OCI-LY3 (cell line): ENCODE measurements around the gene POU2AF2.

Source experiments
- H2AFZ ChIP-seq: fragments of 200-600, 300-600 bp; shearing (Covaris generic); 2 replicates; pipeline ENCODE4 v1.6.0; 2014; ENCODE audit warnings: antibody characterized with exemption, low read depth, low read length
- H3K27ac ChIP-seq: fragments of 200-600, 300-600 bp; sonication (generic); 2 replicates; pipeline ENCODE4 v1.5.1; 2014; ENCODE audit warnings: mild to moderate bottlenecking, low read length, moderate library complexity, mixed read lengths
- H3K27me3 ChIP-seq: fragments of 200-600, 300-600 bp; sonication (generic); 2 replicates; pipeline ENCODE4 v1.6.1; 2014; ENCODE audit warnings: low read depth, low read length, mixed read lengths
- H3K36me3 ChIP-seq: fragments of 200-600, 300-600 bp; sonication (generic); replicated peaks from 2 replicates; pipeline ENCODE3; 2014; ENCODE audit warnings: low read depth, low read length, mixed read lengths
- H3K4me1 ChIP-seq: fragments of 300-600, 200-600 bp; sonication (generic); 2 replicates; pipeline ENCODE4 v1.6.1; 2014; ENCODE audit warnings: low read length, mixed read lengths
- H3K4me2 ChIP-seq: fragments of 200-600, 300-600 bp; sonication (generic); 2 replicates; pipeline ENCODE4 v1.6.1; 2014; ENCODE audit warnings: low read length, mixed read lengths
- H3K4me3 ChIP-seq: fragments of 300-600, 200-600 bp; sonication (generic); 2 replicates; pipeline ENCODE4 v1.5.1; 2014; ENCODE audit warnings: antibody characterized with exemption, mild to moderate bottlenecking, low read length, moderate library complexity
- H3K79me2 ChIP-seq: fragments of 300-600, 200-600 bp; shearing (Covaris generic); 2 replicates; pipeline ENCODE4 v1.6.1; 2014; ENCODE audit warnings: mild to moderate bottlenecking, low read length, mixed read lengths
- H3K9ac ChIP-seq: fragments of 300-600, 200-600 bp; shearing (Covaris generic); 2 replicates; pipeline ENCODE4 v1.6.0; 2014; ENCODE audit warnings: mild to moderate bottlenecking, low read length, moderate library complexity
- H3K9me3 ChIP-seq: fragments of 200-600, 300-600 bp; shearing (Covaris generic); 2 replicates; pipeline ENCODE4 v1.6.1; 2014; ENCODE audit warnings: low read length, mixed read lengths; ENCODE audit not compliant: insufficient read depth
- H4K20me1 ChIP-seq: fragments of 200-600, 300-600 bp; sonication (generic); 2 replicates; pipeline ENCODE4 v1.6.1; 2016; ENCODE audit warnings: low read length, mixed read lengths; ENCODE audit not compliant: insufficient read depth
- CTCF ChIP-seq: fragments of 200-600, 300-600 bp; sonication (generic); IDR thresholded peaks from 2 replicates; pipeline ENCODE4 v1.5.1; 2014; ENCODE audit warnings: antibody characterized with exemption, low read length, low read depth
- EZH2phosphoT487 ChIP-seq: fragments of 200-600 bp; shearing (Covaris generic); IDR thresholded peaks from 2 replicates; pipeline ENCODE4 v1.6.1; 2018; ENCODE audit warnings: antibody characterized with exemption, mixed run types, low read depth

The POU2AF2 gene

GRCh38 chr11:111322534-111322933 is 77.0 kb downstream of the POU2AF2 start:
- Histone ChIP-seq H3K27ac (no peak overlapping the region), H3K4me3 (no peak overlapping the region), H3K36me3 (no peaks in the 10 kb centered on the region), H3K9ac (no peak overlapping the region), H3K27me3 (peaks cover 4% of the 10 kb centered on the region; the same call in 1 of the 2 replicates), H3K4me2 (no peak overlapping the region), H4K20me1 (no peaks in the 10 kb centered on the region), H2AFZ (no peak overlapping the region), H3K9me3 (no peaks in the 10 kb centered on the region), H3K79me2 (no peaks in the 10 kb centered on the region), H3K4me1 (no peaks in the 10 kb centered on the region)
- TF ChIP-seq EZH2phosphoT487 (no peak), CTCF (no peak)

- Histone ChIP-seq H3K9ac (no peak overlapping the region), H3K9me3 (no peaks in the 10 kb centered on the region), H3K36me3 (no peaks in the 10 kb centered on the region), H3K79me2 (no peaks in the 10 kb centered on the region), H3K4me1 (no peaks in the 10 kb centered on the region), H3K27me3 (peaks cover 4% of the 10 kb centered on the region; the same call in 1 of the 2 replicates), H3K27ac (no peak overlapping the region), H4K20me1 (no peaks in the 10 kb centered on the region), H3K4me2 (no peak overlapping the region), H2AFZ (no peak overlapping the region), H3K4me3 (no peak overlapping the region)
- TF ChIP-seq CTCF: no peak
- no peak for TF ChIP-seq EZH2phosphoT487
Observed at GRCh38 chr11:111324277-111324720, 78.8 kb downstream of the POU2AF2 start.

- Histone ChIP-seq H3K36me3 (no peaks in the 10 kb centered on the region), H3K4me1 (no peaks in the 10 kb centered on the region)
Observed at GRCh38 chr11:111325259-111325658, 79.7 kb downstream of the POU2AF2 start.

GRCh38 chr11:111326824-111327223 is 81.3 kb downstream of the POU2AF2 start:
- Histone ChIP-seq H3K4me2 (no peak overlapping the region), H3K79me2 (no peaks in the 10 kb centered on the region), H2AFZ (no peak overlapping the region), H3K9ac (no peak overlapping the region), H3K27ac (no peak overlapping the region), H3K9me3 (no peaks in the 10 kb centered on the region), H3K4me1 (no peaks in the 10 kb centered on the region), H4K20me1 (no peaks in the 10 kb centered on the region), H3K36me3 (no peaks in the 10 kb centered on the region), H3K27me3 (peaks cover 4% of the 10 kb centered on the region; the same call in 1 of the 2 replicates), H3K4me3 (no peak overlapping the region)
- TF ChIP-seq CTCF: no peak
- TF ChIP-seq EZH2phosphoT487: no peak

More at GRCh38 chr11:111325259-111325658, 79.7 kb downstream of the POU2AF2 start:
- TF ChIP-seq EZH2phosphoT487 (no peak), CTCF (no peak)
- Histone ChIP-seq H3K4me2 (no peak overlapping the region), H3K9ac (no peak overlapping the region), H3K79me2 (no peaks in the 10 kb centered on the region), H3K9me3 (no peaks in the 10 kb centered on the region), H2AFZ (no peak overlapping the region), H3K27ac (no peak overlapping the region), H3K27me3 (peaks cover 4% of the 10 kb centered on the region; the same call in 1 of the 2 replicates), H4K20me1 (no peaks in the 10 kb centered on the region), H3K4me3 (no peak overlapping the region)
